Keratinocyte (primary cell): ENCODE data around the gene OR8D4. TPM values are rescaled to one million over a fixed set of nuclear protein-coding genes. Genes with fewer than 3 reads are reported as not detected.

Experiments
- DNase-seq: peaks from one replicate; pipeline ENCODE4 v3.0.0-alpha.2; 2011; ENCODE audit warnings: low read depth, missing footprints, low spot score
- FAIRE-seq: peaks from 2 replicates; lab custom pipeline; 2011; peaks lifted over from hg19 to GRCh38; lab: Jason Lieb, UNC
- H2AFZ ChIP-seq: 2 replicates; pipeline ENCODE4 v1.6.0; 2012; ENCODE audit warnings: low read length, control low read depth, inconsistent platforms; ENCODE audit not compliant: control insufficient read depth
- H3K27ac ChIP-seq: 2 replicates; pipeline ENCODE4 v1.5.1; 2011; ENCODE audit warnings: low read length; ENCODE audit not compliant: control insufficient read depth, insufficient read depth
- H3K27me3 ChIP-seq: 3 replicates; pipeline ENCODE4 v1.6.0; 2011; ENCODE audit warnings: low read length; ENCODE audit not compliant: control insufficient read depth, insufficient read depth; ENCODE audit errors: extremely low read depth
- H3K36me3 ChIP-seq, 2 experiments: 2 replicates in 1 of 2; 3 replicates in 1 of 2; pipeline ENCODE4 v1.5.1; 2011; ENCODE audit warnings: low read length in 2 of 2, mild to moderate bottlenecking in 1 of 2; ENCODE audit not compliant: control insufficient read depth in 2 of 2, insufficient read depth in 2 of 2; ENCODE audit errors: extremely low read depth in 1 of 2
- H3K4me1 ChIP-seq: 3 replicates; pipeline ENCODE4 v1.5.1; 2011; ENCODE audit warnings: low read length; ENCODE audit not compliant: control insufficient read depth, insufficient read depth; ENCODE audit errors: extremely low read depth
- H3K4me2 ChIP-seq: 3 replicates; pipeline ENCODE4 v1.6.0; 2011; ENCODE audit warnings: low read depth, low read length; ENCODE audit not compliant: control insufficient read depth, insufficient read depth; ENCODE audit errors: extremely low read depth
- H3K4me3 ChIP-seq, 3 experiments: fragments of 200-600 bp in 1 of 3; sonication (generic) in 1 of 3; 2 replicates in 2 of 3; 3 replicates in 1 of 3; pipeline ENCODE4 v1.5.1; 2011 to 2016; ENCODE audit warnings: low read length in 3 of 3, mild to moderate bottlenecking in 3 of 3, control low read depth in 2 of 3, inconsistent platforms in 1 of 3, low read depth in 1 of 3, mixed read lengths in 1 of 3, mixed run types in 1 of 3, moderate library complexity in 1 of 3; ENCODE audit not compliant: control insufficient read depth in 2 of 3, insufficient read depth in 2 of 3; ENCODE audit errors: extremely low read depth in 1 of 3
- H3K79me2 ChIP-seq: 2 replicates; pipeline ENCODE4 v1.6.0; 2012; ENCODE audit warnings: low read length; ENCODE audit not compliant: control insufficient read depth, insufficient read depth
- H3K9ac ChIP-seq: 3 replicates; pipeline ENCODE4 v1.6.0; 2011; ENCODE audit warnings: low read length; ENCODE audit not compliant: control insufficient read depth, insufficient read depth; ENCODE audit errors: extremely low read depth
- H3K9me1 ChIP-seq: 3 replicates; pipeline ENCODE4 v1.6.0; 2011; ENCODE audit warnings: low read length; ENCODE audit not compliant: control insufficient read depth, insufficient read depth; ENCODE audit errors: extremely low read depth
- H3K9me3 ChIP-seq: 2 replicates; pipeline ENCODE4 v1.5.1; 2012; ENCODE audit warnings: low read depth, low read length; ENCODE audit not compliant: control insufficient read depth
- H4K20me1 ChIP-seq: 3 replicates; pipeline ENCODE4 v1.6.0; 2011; ENCODE audit warnings: low read length; ENCODE audit not compliant: control insufficient read depth, insufficient read depth; ENCODE audit errors: extremely low read depth
- EZH2 ChIP-seq: IDR thresholded peaks from one replicate; pipeline ENCODE4 v1.6.1; 2012; ENCODE audit warnings: inconsistent platforms, mild to moderate bottlenecking, low read length, moderate library complexity
- dilution Hi-C: fragments of 300-500 bp; cut with MboI; formaldehyde crosslinking; loops from one replicate; pipeline ENCODE4 v1.7.0; 2020; ENCODE audit warnings: low sequenced_read_pairs; ENCODE audit not compliant: extremely low pct_ligation_motif_present
- polyA plus RNA-seq, 5 experiments: library from polyadenylated mRNA; depleted of rRNA in 3 of 5; stranded (reverse) in 3 of 5; stranded (forward) in 1 of 5; unstranded in 1 of 5; fragments of >200 nt; gene quantifications; 1 replicate in 1 of 5; 2 replicates in 3 of 5; 3 replicates in 1 of 5; pipeline versions ENCODE4 v1.2.1 to v1.2.3, GENCODE V29; 2011 to 2012; ENCODE audit warnings: missing spikeins in 2 of 5, low read depth in 1 of 5, low replicate concordance in 1 of 5
- TF ChIP-seq, protein P1 (sequence below), 3 experiments: IDR thresholded peaks in 1 of 3; conservative IDR thresholded peaks in 1 of 3; optimal IDR thresholded peaks in 1 of 3; 2 replicates in 2 of 3; 3 replicates in 1 of 3; pipeline versions ENCODE3 to v1.5.1; 2011; ENCODE audit warnings: low read length in 3 of 3, mild to moderate bottlenecking in 3 of 3, moderate library complexity in 2 of 3, control low read depth in 1 of 3, inconsistent platforms in 1 of 3; ENCODE audit not compliant: insufficient read depth in 2 of 3; ENCODE audit errors: extremely low read depth in 1 of 3

Gene OR8D4
- polyA plus RNA-seq, 1 donor (not counting 4 experiments of a cell fraction or from before 2014, with no cell fraction given): not detected

DNA sequence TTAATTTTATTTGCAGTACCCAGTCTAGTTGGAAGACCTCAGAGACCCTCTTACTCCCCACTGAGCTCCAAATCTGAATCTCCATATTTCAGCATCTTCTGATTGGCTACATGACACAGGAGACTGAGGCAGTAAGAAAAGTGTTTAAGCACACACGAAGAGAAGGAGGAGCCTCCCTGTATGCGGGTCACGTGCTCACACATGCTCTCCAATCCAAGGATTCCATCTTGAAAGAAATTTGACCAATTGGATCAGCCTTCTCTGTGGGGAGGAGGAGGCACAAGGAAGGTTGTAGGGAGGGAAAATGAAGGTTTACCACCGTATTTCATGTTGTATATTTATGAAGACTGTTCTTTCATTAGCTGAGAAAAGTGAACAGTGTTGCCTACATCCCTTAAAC lies 40.4 kb downstream of the OR8D4 start:
- Histone ChIP-seq H3K9me1 (no peaks in the 10 kb centered on the region), H3K27me3 (no peaks in the 10 kb centered on the region), H3K4me1 (no peaks in the 10 kb centered on the region), H3K9ac (no peak overlapping the region), H2AFZ (no peak overlapping the region), H4K20me1 (no peaks in the 10 kb centered on the region), H3K27ac (no peak overlapping the region), H3K4me3 (no peak overlapping the region), H3K9me3 (no peaks in the 10 kb centered on the region), H3K79me2 (no peaks in the 10 kb centered on the region), H3K4me2 (no peak overlapping the region), H3K36me3 (no peaks in the 10 kb centered on the region)
- DNase-seq (no peak), FAIRE-seq (no peak)
- TF ChIP-seq EZH2: no peak
- TF ChIP-seq, protein P1, sequence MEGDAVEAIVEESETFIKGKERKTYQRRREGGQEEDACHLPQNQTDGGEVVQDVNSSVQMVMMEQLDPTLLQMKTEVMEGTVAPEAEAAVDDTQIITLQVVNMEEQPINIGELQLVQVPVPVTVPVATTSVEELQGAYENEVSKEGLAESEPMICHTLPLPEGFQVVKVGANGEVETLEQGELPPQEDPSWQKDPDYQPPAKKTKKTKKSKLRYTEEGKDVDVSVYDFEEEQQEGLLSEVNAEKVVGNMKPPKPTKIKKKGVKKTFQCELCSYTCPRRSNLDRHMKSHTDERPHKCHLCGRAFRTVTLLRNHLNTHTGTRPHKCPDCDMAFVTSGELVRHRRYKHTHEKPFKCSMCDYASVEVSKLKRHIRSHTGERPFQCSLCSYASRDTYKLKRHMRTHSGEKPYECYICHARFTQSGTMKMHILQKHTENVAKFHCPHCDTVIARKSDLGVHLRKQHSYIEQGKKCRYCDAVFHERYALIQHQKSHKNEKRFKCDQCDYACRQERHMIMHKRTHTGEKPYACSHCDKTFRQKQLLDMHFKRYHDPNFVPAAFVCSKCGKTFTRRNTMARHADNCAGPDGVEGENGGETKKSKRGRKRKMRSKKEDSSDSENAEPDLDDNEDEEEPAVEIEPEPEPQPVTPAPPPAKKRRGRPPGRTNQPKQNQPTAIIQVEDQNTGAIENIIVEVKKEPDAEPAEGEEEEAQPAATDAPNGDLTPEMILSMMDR (optimal IDR thresholded peaks at IDR 0.05 in 1 of 3, IDR thresholded peaks at IDR 0.05 in 1 of 3, conservative IDR thresholded peaks at IDR 0.05 in 1 of 3; ENCODE audit: extremely low read depth in 1 of 3, insufficient read depth in 2 of 3, low read length in 3 of 3): no peak
- dilution Hi-C loops: no loop called here

DNA sequence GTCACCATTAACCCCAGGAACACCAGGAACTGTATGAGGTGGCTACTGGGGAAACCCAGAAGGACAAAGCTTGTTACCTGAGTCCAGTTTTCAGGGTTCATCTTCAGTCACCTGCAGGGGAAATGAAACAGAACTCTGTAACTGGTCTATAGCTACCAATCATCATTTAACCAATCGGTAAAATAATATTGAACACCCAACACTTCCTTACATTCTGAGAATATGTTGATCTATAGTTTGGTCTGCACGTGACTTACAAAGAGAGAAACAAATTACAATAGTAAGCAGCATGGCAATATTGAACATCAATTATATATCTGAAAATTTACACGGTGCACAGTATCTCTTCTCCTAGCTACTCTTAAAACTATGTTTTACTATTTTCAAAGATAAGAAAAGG lies 41.8 kb downstream of the OR8D4 start, which contains the start of gene OR6T1:
TSS of gene OR6T1 (minus strand) at position 101 of the 400 bp plus-strand sequence. CDS start at position 101, 0 bp downstream.
- dilution Hi-C loops: no loop called here

More for the DNA sequence above, 41.8 kb downstream of the OR8D4 start, which contains the start of gene OR6T1:
- Histone ChIP-seq H3K79me2 (no peaks in the 10 kb centered on the region), H3K9me3 (no peaks in the 10 kb centered on the region), H3K4me2 (no peak within 1 kb of the TSS), H3K36me3 (no peaks in the 10 kb centered on the region), H3K4me1 (no peaks in the 10 kb centered on the region), H3K27ac (no peak within 1 kb of the TSS), H3K9me1 (no peaks in the 10 kb centered on the region), H2AFZ (no peak within 1 kb of the TSS), H3K9ac (no peak within 1 kb of the TSS), H3K4me3 (no peak within 1 kb of the TSS), H4K20me1 (no peaks in the 10 kb centered on the region), H3K27me3 (no peaks in the 10 kb centered on the region)
- FAIRE-seq (no peak), DNase-seq (no peak)
- TF ChIP-seq, protein P1 (optimal IDR thresholded peaks at IDR 0.05 in 1 of 3, IDR thresholded peaks at IDR 0.05 in 1 of 3, conservative IDR thresholded peaks at IDR 0.05 in 1 of 3; ENCODE audit: extremely low read depth in 1 of 3, insufficient read depth in 2 of 3, low read length in 3 of 3): no peak
- no peak for TF ChIP-seq EZH2
